GM23338 (cell line): ENCODE data around the gene ATG16L2. TPM values are rescaled to one million over a fixed set of nuclear protein-coding genes. Genes with fewer than 3 reads are reported as not detected.

Experiments used
- ATAC-seq: fragments of 200-7000 bp; cut with Tn5 transposase; 3 replicates; pipeline ENCODE4 v1.9.1; 2020
- DNase-seq: peaks from one replicate; pipeline ENCODE4 v3.0.0-alpha.2; 2015; ENCODE audit warnings: low spot score
- H2AFZ ChIP-seq: fragments of 200-600 bp; sonication (generic); 2 replicates; pipeline ENCODE4 v1.8.0; 2016; ENCODE audit warnings: antibody characterized with exemption, mild to moderate bottlenecking, moderate library complexity
- H3F3A ChIP-seq: fragments of 200-600 bp; sonication (generic); replicated peaks from 2 replicates; pipeline ENCODE4 v1.8.0; 2017; ENCODE audit warnings: antibody characterized with exemption, mixed run types, low read depth
- H3K27ac ChIP-seq: fragments of 200-600 bp; sonication (generic); 2 replicates; pipeline ENCODE4 v1.6.1; 2016; ENCODE audit warnings: low read depth
- H3K27me3 ChIP-seq: fragments of 200-600 bp; sonication (generic); 2 replicates; pipeline ENCODE4 v1.8.0; 2016; ENCODE audit warnings: mild to moderate bottlenecking, mixed run types, moderate library complexity; ENCODE audit not compliant: insufficient read depth
- H3K36me3 ChIP-seq: fragments of 200-600 bp; sonication (generic); 2 replicates; pipeline ENCODE4 v1.8.0; 2016; ENCODE audit warnings: mild to moderate bottlenecking; ENCODE audit not compliant: insufficient read depth
- H3K4me1 ChIP-seq: fragments of 200-600 bp; sonication (generic); 2 replicates; pipeline ENCODE4 v1.8.0; 2016; ENCODE audit warnings: mild to moderate bottlenecking, moderate library complexity; ENCODE audit not compliant: insufficient read depth
- H3K4me2 ChIP-seq: fragments of 200-600 bp; sonication (generic); 2 replicates; pipeline ENCODE4 v1.7.1; 2017; ENCODE audit warnings: mixed run types
- H3K4me3 ChIP-seq: fragments of 200-600 bp; sonication (generic); 2 replicates; pipeline ENCODE4 v1.6.1; 2016; ENCODE audit warnings: mixed run types
- H3K79me2 ChIP-seq: fragments of 200-600 bp; sonication (generic); replicated peaks from 2 replicates; pipeline ENCODE4 v1.8.0; 2017; ENCODE audit warnings: mild to moderate bottlenecking; ENCODE audit not compliant: insufficient read depth
- H3K9me2 ChIP-seq: fragments of 200-600 bp; sonication (generic); 2 replicates; pipeline ENCODE4 v1.8.0; 2017; ENCODE audit not compliant: insufficient read depth
- H4K20me1 ChIP-seq: fragments of 200-600 bp; sonication (generic); replicated peaks from 2 replicates; pipeline ENCODE4 v1.8.0; 2017; ENCODE audit warnings: mild to moderate bottlenecking; ENCODE audit not compliant: insufficient read depth
- H3K27ac Mint-ChIP-seq: 2 replicates; pipeline ENCODE4 v1.8.0; 2020; ENCODE audit warnings: inconsistent platforms, mild to moderate bottlenecking, moderate library complexity, mixed read lengths
- H3K27me3 Mint-ChIP-seq: 3 replicates; pipeline ENCODE4 v1.8.0; 2022; ENCODE audit warnings: low read depth, mild to moderate bottlenecking, moderate library complexity, mixed read lengths, inconsistent platforms; ENCODE audit not compliant: insufficient read depth, poor library complexity
- H3K36me3 Mint-ChIP-seq: 3 replicates; pipeline ENCODE4 v1.8.0; 2021; ENCODE audit warnings: low read depth, mild to moderate bottlenecking, inconsistent platforms, moderate library complexity, mixed read lengths
- H3K4me1 Mint-ChIP-seq: 3 replicates; pipeline ENCODE4 v1.8.0; 2020; ENCODE audit warnings: mild to moderate bottlenecking, inconsistent platforms, mixed read lengths
- H3K4me3 Mint-ChIP-seq: 3 replicates; pipeline ENCODE4 v1.8.0; 2021; ENCODE audit warnings: moderate library complexity, mild to moderate bottlenecking, inconsistent platforms, mixed read lengths
- H3K9me3 Mint-ChIP-seq: 3 replicates; pipeline ENCODE4 v1.8.0; 2020; ENCODE audit warnings: moderate library complexity, mild to moderate bottlenecking, inconsistent platforms, mixed read lengths
- ETS1 ChIP-seq: IDR thresholded peaks from 2 replicates; pipeline ENCODE4 v1.6.1; 2016; ENCODE audit warnings: antibody characterized with exemption
- EZH2 ChIP-seq: fragments of 200-600 bp; sonication (generic); IDR thresholded peaks from one replicate; pipeline ENCODE4 v1.8.0; 2017; ENCODE audit warnings: antibody characterized with exemption, mild to moderate bottlenecking, low read depth; ENCODE audit not compliant: unreplicated experiment
- EZH2phosphoT487 ChIP-seq: fragments of 200-600 bp; sonication (generic); IDR thresholded peaks from one replicate; pipeline ENCODE4 v1.8.1; 2018; ENCODE audit warnings: antibody characterized with exemption; ENCODE audit not compliant: unreplicated experiment
- POLR2AphosphoS5 ChIP-seq: IDR thresholded peaks from 2 replicates; pipeline ENCODE4 v1.6.1; 2016; ENCODE audit warnings: antibody characterized with exemption, low read depth
- REST ChIP-seq: IDR thresholded peaks from one replicate; pipeline ENCODE4 v1.6.1; 2018; ENCODE audit warnings: antibody characterized with exemption; ENCODE audit not compliant: unreplicated experiment
- polyA plus RNA-seq: library from polyadenylated mRNA; unstranded; fragments of >200 nt; fragmentation: Nextera tagmentation; extraction: Ambion mirVana; gene quantifications from 2 replicates; pipeline ENCODE4 v1.2.1, GENCODE V29; 2016
- total RNA-seq: library from RNA; depleted of rRNA; stranded (reverse); fragments of >200 nt; shearing (Covaris generic); gene quantifications from 2 replicates; pipeline ENCODE4 v1.2.3, GENCODE V29; 2014
- TF ChIP-seq, protein P1 (sequence below), 2 experiments: fragments of 200-600 bp in 1 of 2; sonication (generic) in 1 of 2; conservative IDR thresholded peaks; 2 replicates each; pipeline versions ENCODE4 v1.5.1 to v1.6.1; 2016 to 2017; ENCODE audit warnings: antibody characterized with exemption in 2 of 2, low read depth in 2 of 2, mild to moderate bottlenecking in 2 of 2, moderate library complexity in 1 of 2

ATG16L2 gene
- total and polyA plus RNA-seq, 2 experiments from 2014 or later: 9.6 to 24.6 TPM

DNA sequence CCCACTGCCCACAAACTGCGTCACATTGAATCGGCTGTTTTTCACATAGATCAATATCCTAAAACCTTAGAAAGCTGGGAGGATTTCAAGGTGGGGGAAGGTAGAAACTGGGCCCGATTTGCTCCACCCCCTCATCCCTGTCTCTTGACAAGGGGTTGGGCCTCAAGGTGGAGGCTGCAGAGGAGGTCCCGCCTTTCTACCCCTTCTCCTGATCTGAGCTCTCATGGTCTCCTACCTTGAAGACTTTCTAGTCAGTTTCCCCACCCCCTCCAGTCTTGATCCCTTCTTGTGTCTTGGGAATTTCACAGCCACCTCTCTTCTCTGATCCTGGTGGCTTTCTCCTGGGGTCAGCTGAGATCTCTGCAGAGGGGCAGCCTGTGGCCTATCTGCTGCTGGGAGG lies 15.8 kb upstream of the ATG16L2 start (continued):
- TF ChIP-seq REST (no peak), EZH2phosphoT487 (no peak), POLR2AphosphoS5 (no peak), EZH2 (no peak), ETS1 (no peak)
- TF ChIP-seq, protein P1, sequence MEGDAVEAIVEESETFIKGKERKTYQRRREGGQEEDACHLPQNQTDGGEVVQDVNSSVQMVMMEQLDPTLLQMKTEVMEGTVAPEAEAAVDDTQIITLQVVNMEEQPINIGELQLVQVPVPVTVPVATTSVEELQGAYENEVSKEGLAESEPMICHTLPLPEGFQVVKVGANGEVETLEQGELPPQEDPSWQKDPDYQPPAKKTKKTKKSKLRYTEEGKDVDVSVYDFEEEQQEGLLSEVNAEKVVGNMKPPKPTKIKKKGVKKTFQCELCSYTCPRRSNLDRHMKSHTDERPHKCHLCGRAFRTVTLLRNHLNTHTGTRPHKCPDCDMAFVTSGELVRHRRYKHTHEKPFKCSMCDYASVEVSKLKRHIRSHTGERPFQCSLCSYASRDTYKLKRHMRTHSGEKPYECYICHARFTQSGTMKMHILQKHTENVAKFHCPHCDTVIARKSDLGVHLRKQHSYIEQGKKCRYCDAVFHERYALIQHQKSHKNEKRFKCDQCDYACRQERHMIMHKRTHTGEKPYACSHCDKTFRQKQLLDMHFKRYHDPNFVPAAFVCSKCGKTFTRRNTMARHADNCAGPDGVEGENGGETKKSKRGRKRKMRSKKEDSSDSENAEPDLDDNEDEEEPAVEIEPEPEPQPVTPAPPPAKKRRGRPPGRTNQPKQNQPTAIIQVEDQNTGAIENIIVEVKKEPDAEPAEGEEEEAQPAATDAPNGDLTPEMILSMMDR (conservative IDR thresholded peaks at IDR 0.05; ENCODE audit: low read depth in 2 of 2): no peak

- Histone ChIP-seq H3K4me3 (no peak overlapping the region), H2AFZ (no peak overlapping the region), H3K27me3 (no peaks in the 10 kb centered on the region), H3K27ac (no peak overlapping the region), H3F3A (no peaks in the 10 kb centered on the region), H3K4me1 (peaks cover 13% of the 10 kb centered on the region), H3K36me3 (no peaks in the 10 kb centered on the region), H3K9me2 (no peaks in the 10 kb centered on the region), H3K4me2 (no peak overlapping the region), H4K20me1 (no peaks in the 10 kb centered on the region), H3K79me2 (no peaks in the 10 kb centered on the region)
- Mint-ChIP-seq H3K27ac (no peak overlapping the region), H3K4me1 (peaks cover 19% of the 10 kb centered on the region), H3K4me3 (no peak overlapping the region), H3K27me3 (peaks cover 10% of the 10 kb centered on the region), H3K36me3 (no peaks in the 10 kb centered on the region), H3K9me3 (no peaks in the 10 kb centered on the region)
- ATAC-seq: no peak
- no peak for TF ChIP-seq ETS1
- TF ChIP-seq, protein P1 (conservative IDR thresholded peaks at IDR 0.05; ENCODE audit: low read depth in 2 of 2): no peak
- no peak for DNase-seq
Observed at GRCh38 chr11:72799441-72799840, 14.8 kb upstream of the ATG16L2 start.
